ENCODE measurements around the gene BNC2.

GRCh38 chr9:16899606-16900005 lies 29.1 kb upstream of the BNC2 start:
- no peak for TF ChIP-seq CTCF (IDR thresholded peaks at IDR 0.05; ENCODE audit: low read length)
- no peak for TF ChIP-seq EZH2 (optimal IDR thresholded peaks at IDR 0.05; ENCODE audit: low read depth, low read length)

Data from MM.1S (cell line).